Body of pancreas (tissue), 4 donors: ENCODE results near the gene TGFB1I1. TPM values are rescaled to one million over a fixed set of nuclear protein-coding genes. Genes with fewer than 3 reads are reported as not detected.

Experiments
- ATAC-seq: fragments of 150-250 bp; one replicate; pipeline ENCODE4 v1.9.1; 2016
- DNase-seq, 4 donors: peaks; one replicate each; pipeline ENCODE4 v3.0.0-alpha.2; 2019
- H3K27ac ChIP-seq, 4 donors: fragments of 200-600 bp; sonication (generic); 1 replicate in 3 of 4; 2 replicates in 1 of 4; pipeline versions ENCODE4 v1.5.1 to v1.6.1; 2016 to 2019; ENCODE audit warnings: mild to moderate bottlenecking in 1 of 4, mixed read lengths in 1 of 4, moderate library complexity in 1 of 4
- H3K27me3 ChIP-seq, 2 donors: fragments of 200-600 bp; sonication (generic); one replicate each; pipeline ENCODE4 v1.6.0; 2016; ENCODE audit warnings: mild to moderate bottlenecking in 1 of 2
- H3K36me3 ChIP-seq, 2 donors: fragments of 200-600 bp; sonication (generic); replicated peaks in 1 of 2; 2 replicates each; pipeline ENCODE4 v1.5.1; 2016; ENCODE audit warnings: low read depth in 2 of 2; ENCODE audit not compliant: insufficient read depth in 1 of 2
- H3K4me1 ChIP-seq: fragments of 200-600 bp; sonication (generic); one replicate; pipeline ENCODE4 v1.6.0; 2016
- H3K4me3 ChIP-seq, 2 donors: fragments of 200-600 bp; sonication (generic); 1 replicate in 1 of 2; 2 replicates in 1 of 2; pipeline ENCODE4 v1.5.1; 2016 to 2019
- H3K9me3 ChIP-seq, 3 donors: fragments of 200-600 bp; sonication (generic); 1 replicate in 2 of 3; 2 replicates in 1 of 3; pipeline ENCODE4 v1.5.1; 2016
- CTCF ChIP-seq, 7 experiments: fragments of 450-650 bp in 4 of 7; fragments of 200-600 bp in 3 of 7; sonication (generic) in 3 of 7; IDR thresholded peaks; one replicate each; pipeline ENCODE4 v1.5.1; 2016 to 2019; ENCODE audit warnings: antibody characterized with exemption in 7 of 7
- POLR2A ChIP-seq, 3 donors: fragments of 450-650 bp; IDR thresholded peaks; one replicate each; pipeline ENCODE4 v1.6.1; 2016; ENCODE audit warnings: antibody characterized with exemption in 3 of 3, mild to moderate bottlenecking in 2 of 3
- WGBS, 2 donors: methylation state at CpG; one replicate each; pipeline ENCODE4 v1.1.5; 2017; 5-methylcytosine and 5-hydroxymethylcytosine counted together
- intact Hi-C: fragments of 100-400 bp; cut with DNase I; formaldehyde crosslinking; loops from one replicate; pipeline ENCODE4 v1.15.1; 2023
- total RNA-seq, 2 donors: library from RNA; depleted of rRNA; stranded (reverse); fragments of >200 nt; gene quantifications; one replicate each; pipeline ENCODE4 v1.1.0, GENCODE V29; 2016

TGFB1I1 gene
- total RNA-seq, 2 donors from 2014 or later = 8.6 to 16.6 TPM

GRCh38 chr16:31428279-31428597 lies 43.7 kb upstream of the TGFB1I1 start, which contains the start of gene COX6A2:
COX6A2 (minus strand) TSS chr16:31428360; CDS start chr16:31428325, 35 bp downstream.
- H3K4me3 ChIP-seq = no peak within 1 kb of the TSS
- peak within 1 kb of the TSS in 2 of 4 donors; percentile 36 to 55 for H3K27ac ChIP-seq
- ATAC-seq (peak; percentile 4), DNase-seq (no peak)
- intact Hi-C loops = no loop called here
- H3K9me3 ChIP-seq = no peaks in the 10 kb centered on the region
- no peaks in the 10 kb centered on the region for H3K27me3 ChIP-seq
- H3K4me1 ChIP-seq = peaks cover 5% of the 10 kb centered on the region
- no peaks in the 10 kb centered on the region for H3K36me3 ChIP-seq
- 46 to 61% methylated on average over 4 to 7 of the region's 7 CpGs for WGBS, 2 donors
- TF ChIP-seq CTCF (IDR thresholded peaks at IDR 0.05) (no peak), POLR2A (IDR thresholded peaks at IDR 0.05) (no peak)

GRCh38 chr16:31428638-31429247 lies 43.2 kb upstream of the TGFB1I1 start:
- no peak overlapping the region for H3K4me3 ChIP-seq
- intact Hi-C loops = no loop called here
- TF ChIP-seq POLR2A (IDR thresholded peaks at IDR 0.05) (no peak), CTCF (IDR thresholded peaks at IDR 0.05) (no peak)
- H3K9me3 ChIP-seq = no peaks in the 10 kb centered on the region
- WGBS, 2 donors = 70 to 71% methylated on average over 7 of the region's 7 CpGs
- DNase-seq = no peak
- H3K4me1 ChIP-seq = peaks cover 5% of the 10 kb centered on the region
- peak overlapping the region in 1 of 4 donors; percentile 20 for H3K27ac ChIP-seq
- no peaks in the 10 kb centered on the region for H3K36me3 ChIP-seq
- peak; percentile 49 for ATAC-seq
- no peaks in the 10 kb centered on the region for H3K27me3 ChIP-seq

- H3K36me3 ChIP-seq = no peaks in the 10 kb centered on the region
- ATAC-seq = no peak
- H3K9me3 ChIP-seq = no peaks in the 10 kb centered on the region
- H3K4me3 ChIP-seq = no peak overlapping the region
- H3K27me3 ChIP-seq = no peaks in the 10 kb centered on the region
- 6 to 8% methylated on average over 1 of the region's 1 CpG for WGBS, 2 donors
- peaks cover 5% of the 10 kb centered on the region for H3K4me1 ChIP-seq
- no peak for DNase-seq
- TF ChIP-seq POLR2A (IDR thresholded peaks at IDR 0.05) (no peak), CTCF (IDR thresholded peaks at IDR 0.05) (no peak)
- H3K27ac ChIP-seq = peak overlapping the region in 1 of 4 donors; percentile 20
- intact Hi-C loops = no loop called here
These were observed 42.6 kb upstream of the TGFB1I1 start for GRCh38 chr16:31429314-31429713.

- Histone ChIP-seq H3K27me3 (no peaks in the 10 kb centered on the region), H3K27ac (no peak overlapping the region), H3K4me1 (peaks cover 5% of the 10 kb centered on the region), H3K4me3 (no peak overlapping the region), H3K9me3 (no peaks in the 10 kb centered on the region), H3K36me3 (no peaks in the 10 kb centered on the region)
- ATAC-seq (no peak), DNase-seq (no peak)
- 61 to 81% methylated on average over 3 of the region's 3 CpGs for WGBS, 2 donors
- intact Hi-C loops = no loop called here
- TF ChIP-seq POLR2A (IDR thresholded peaks at IDR 0.05) = no peak
- no peak for TF ChIP-seq CTCF (IDR thresholded peaks at IDR 0.05)
These were observed 42.2 kb upstream of the TGFB1I1 start for GRCh38 chr16:31429796-31430195.

GRCh38 chr16:31430380-31431052 lies 41.4 kb upstream of the TGFB1I1 start:
- WGBS, 2 donors = 34 to 66% methylated on average over 5 of the region's 5 CpGs
- DNase-seq = no peak

More at GRCh38 chr16:31430380-31431052, 41.4 kb upstream of the TGFB1I1 start:
- Histone ChIP-seq H3K4me1 (peaks cover 5% of the 10 kb centered on the region), H3K4me3 (no peak overlapping the region), H3K9me3 (no peaks in the 10 kb centered on the region), H3K27ac (no peak overlapping the region), H3K27me3 (no peaks in the 10 kb centered on the region), H3K36me3 (no peaks in the 10 kb centered on the region)
- no peak for ATAC-seq
- intact Hi-C loops = no loop called here
- TF ChIP-seq POLR2A (IDR thresholded peaks at IDR 0.05) = no peak
- TF ChIP-seq CTCF (IDR thresholded peaks at IDR 0.05) = no peak
